Right lobe of liver (tissue), 6 donors: ENCODE data around the gene ACTRT2. TPM values are rescaled to one million over a fixed set of nuclear protein-coding genes. Genes with fewer than 3 reads are reported as not detected.

ENCODE experiments used
- ATAC-seq, 4 donors: fragments of 200-7000 bp; cut with Tn5 transposase; one replicate each; pipeline ENCODE4 v1.9.1; 2020; ENCODE audit warnings: mild to moderate bottlenecking in 4 of 4, moderate library complexity in 4 of 4
- DNase-seq, 3 donors: peaks; one replicate each; pipeline ENCODE4 v3.0.0-alpha.2; 2020
- H3K27ac ChIP-seq, 3 donors: fragments of 200-600 bp; one replicate each; pipeline ENCODE4 v1.8.0; 2022
- H3K27me3 ChIP-seq, 2 donors: fragments of 200-600 bp; one replicate each; pipeline ENCODE4 v1.8.0; 2022
- H3K36me3 ChIP-seq, 4 donors: fragments of 200-600 bp; sonication (generic) in 1 of 4; one replicate each; pipeline versions ENCODE4 v1.5.1 to v1.8.0; 2017 to 2022; ENCODE audit warnings: control low read depth in 1 of 4
- H3K4me1 ChIP-seq, 4 donors: fragments of 200-600 bp; sonication (generic) in 1 of 4; one replicate each; pipeline versions ENCODE4 v1.5.1 to v1.8.0; 2017 to 2022; ENCODE audit warnings: control low read depth in 1 of 4
- H3K4me3 ChIP-seq, 3 donors: fragments of 200-600 bp; one replicate each; pipeline ENCODE4 v1.8.0; 2022
- H3K9me3 ChIP-seq, 4 donors: fragments of 200-600 bp; sonication (generic) in 1 of 4; one replicate each; pipeline versions ENCODE4 v1.5.1 to v1.8.0; 2017 to 2022; ENCODE audit warnings: control low read depth in 1 of 4
- CTCF ChIP-seq, 4 donors: fragments of 200-600 bp in 3 of 4; fragments of 450-650 bp in 1 of 4; IDR thresholded peaks; one replicate each; pipeline versions ENCODE4 v1.5.1 to v1.8.0; 2016 to 2022; ENCODE audit warnings: antibody characterized with exemption in 4 of 4, mild to moderate bottlenecking in 2 of 4
- POLR2A ChIP-seq: fragments of 450-650 bp; IDR thresholded peaks from one replicate; pipeline ENCODE4 v1.6.1; 2017; ENCODE audit warnings: antibody characterized with exemption, mild to moderate bottlenecking
- WGBS: methylation state at CpG from one replicate; pipeline ENCODE4 v1.1.6; 2018; ENCODE audit warnings: low coverage, low lambda C conversion rate; ENCODE audit not compliant: insufficient coverage; ENCODE audit errors: missing lambda C conversion rate; 5-methylcytosine and 5-hydroxymethylcytosine counted together
- intact Hi-C, 2 donors: fragments of 100-400 bp; cut with DNase I; formaldehyde crosslinking; loops; one replicate each; pipeline versions ENCODE4 v1.11.2 to v1.14.1; 2022
- total RNA-seq, 6 experiments: library from RNA; depleted of rRNA in 2 of 6; stranded (reverse); fragments of >200 nt in 2 of 6; fragmentation: NEBNext Ultra II Directional in 3 of 6; extraction: Animal tissue kit (Norgen Biotek cat#: 25700) in 3 of 6; gene quantifications; one replicate each; pipeline versions ENCODE4 v1.1.0 to v1.2.4, GENCODE V29; 2016 to 2023
- donor health status: DM: no; HTN: yes; CAD: no.
- donor health status: DM: no; HTN: no; CAD: no.
- donor health status: DM: no; HTN: no; CAD: no.
- donor health status: DM: no; HTN: yes; CAD: no.
- donor health status: DM: no; HTN: yes; CAD: no.

Gene ACTRT2
- total RNA-seq, 6 experiments from 2014 or later, result not detected

- H3K4me1 ChIP-seq, result no peaks in the 10 kb centered on the region
- DNase-seq (peak in 2 of 3 donors; percentile 46 to 57), ATAC-seq (peak; percentile 65 to 78 (median 74))
- TF ChIP-seq CTCF (IDR thresholded peaks at IDR 0.05) (peak; percentile 41 to 80 (median 64)), POLR2A (no peak)
- H3K36me3 ChIP-seq, result no peaks in the 10 kb centered on the region
- no peaks in the 10 kb centered on the region for H3K9me3 ChIP-seq
- peaks cover 0 to 6% of the 10 kb centered on the region in 2 donors for H3K27me3 ChIP-seq
- intact Hi-C loops, result loop anchor here (5.0 kb wide), 1 partner anchor 410 kb away; no protein-coding TSS in a partner anchor
- no peak overlapping the region for H3K4me3 ChIP-seq
- H3K27ac ChIP-seq, result no peak overlapping the region
- WGBS, result 7% methylated on average over 18 of the region's 44 CpGs
Measured at GRCh38 chr1:3012456-3013291, 8.6 kb upstream of the ACTRT2 start.

DNA sequence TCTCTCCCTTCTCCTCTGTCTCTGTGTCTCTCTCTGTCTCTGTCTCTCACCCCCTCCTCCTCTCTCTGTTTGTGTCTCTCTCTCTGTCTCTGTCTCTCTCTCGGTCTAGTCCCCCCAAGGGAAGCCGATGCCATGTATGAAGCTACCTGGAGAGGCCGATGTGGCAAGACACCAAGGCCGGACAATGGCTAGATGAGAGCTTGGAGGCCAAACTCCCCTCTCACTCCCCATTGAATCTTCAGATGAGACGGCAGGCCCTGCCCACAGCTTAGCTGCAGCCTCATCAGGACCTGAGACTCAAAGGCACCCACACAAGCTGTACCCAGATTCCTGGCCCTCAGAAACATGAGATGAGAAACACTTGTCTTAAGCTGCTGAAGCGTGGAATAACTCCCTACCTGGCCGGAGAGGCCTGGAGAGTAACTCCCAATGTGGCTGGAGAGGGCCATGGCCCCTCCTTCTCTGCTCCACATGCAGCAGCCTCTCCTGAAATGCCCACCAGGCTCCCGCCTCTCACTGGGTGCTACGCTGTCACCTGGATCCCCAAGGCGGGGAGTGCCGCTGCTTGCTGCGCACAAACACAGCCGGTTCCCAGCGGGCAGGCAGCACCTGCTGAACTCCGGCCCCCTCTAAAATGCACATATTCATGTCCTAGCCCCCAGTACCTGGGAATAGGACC, 7.8 kb upstream of the ACTRT2 start:
- no peak for TF ChIP-seq POLR2A
- no peak for TF ChIP-seq CTCF (IDR thresholded peaks at IDR 0.05)
- Histone ChIP-seq H3K27ac (no peak overlapping the region), H3K27me3 (peaks cover 0 to 6% of the 10 kb centered on the region in 2 donors), H3K9me3 (no peaks in the 10 kb centered on the region), H3K36me3 (no peaks in the 10 kb centered on the region), H3K4me1 (no peaks in the 10 kb centered on the region), H3K4me3 (no peak overlapping the region)
- 44% methylated on average over 9 of the region's 15 CpGs for WGBS
- DNase-seq (no peak), ATAC-seq (no peak)
- intact Hi-C loops, result loop anchor here (5.0 kb wide), 1 partner anchor 409 kb away; no protein-coding TSS in a partner anchor

DNA sequence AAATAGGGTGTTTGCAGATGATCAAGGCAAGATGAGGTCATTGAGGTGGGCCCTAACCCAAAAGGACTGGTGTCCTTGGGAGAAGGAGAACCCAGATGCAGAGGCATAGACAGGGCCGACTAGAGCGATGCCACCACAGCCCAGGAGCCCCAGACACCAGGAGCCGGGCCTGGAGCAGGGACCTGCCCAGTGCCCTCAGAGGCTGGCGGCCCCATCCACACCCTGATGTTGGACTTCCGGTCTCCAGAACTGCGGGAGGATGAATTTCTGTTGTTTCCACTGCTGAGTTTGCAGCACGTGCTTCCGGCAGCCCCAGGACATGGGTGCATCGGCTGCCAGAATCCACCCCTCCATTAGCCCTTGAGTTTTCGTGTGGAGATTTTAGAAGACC, 7.2 kb upstream of the ACTRT2 start:
- Histone ChIP-seq H3K9me3 (no peaks in the 10 kb centered on the region), H3K27ac (no peak overlapping the region), H3K36me3 (no peaks in the 10 kb centered on the region), H3K27me3 (peaks cover 0 to 6% of the 10 kb centered on the region in 2 donors), H3K4me3 (no peak overlapping the region), H3K4me1 (no peaks in the 10 kb centered on the region)
- DNase-seq (no peak), ATAC-seq (no peak)
- WGBS, result 63% methylated on average over 3 of the region's 10 CpGs
- intact Hi-C loops, result loop anchor here (5.0 kb wide), 1 partner anchor 408 kb away; no protein-coding TSS in a partner anchor
- TF ChIP-seq POLR2A (no peak), CTCF (IDR thresholded peaks at IDR 0.05) (no peak)

DNA sequence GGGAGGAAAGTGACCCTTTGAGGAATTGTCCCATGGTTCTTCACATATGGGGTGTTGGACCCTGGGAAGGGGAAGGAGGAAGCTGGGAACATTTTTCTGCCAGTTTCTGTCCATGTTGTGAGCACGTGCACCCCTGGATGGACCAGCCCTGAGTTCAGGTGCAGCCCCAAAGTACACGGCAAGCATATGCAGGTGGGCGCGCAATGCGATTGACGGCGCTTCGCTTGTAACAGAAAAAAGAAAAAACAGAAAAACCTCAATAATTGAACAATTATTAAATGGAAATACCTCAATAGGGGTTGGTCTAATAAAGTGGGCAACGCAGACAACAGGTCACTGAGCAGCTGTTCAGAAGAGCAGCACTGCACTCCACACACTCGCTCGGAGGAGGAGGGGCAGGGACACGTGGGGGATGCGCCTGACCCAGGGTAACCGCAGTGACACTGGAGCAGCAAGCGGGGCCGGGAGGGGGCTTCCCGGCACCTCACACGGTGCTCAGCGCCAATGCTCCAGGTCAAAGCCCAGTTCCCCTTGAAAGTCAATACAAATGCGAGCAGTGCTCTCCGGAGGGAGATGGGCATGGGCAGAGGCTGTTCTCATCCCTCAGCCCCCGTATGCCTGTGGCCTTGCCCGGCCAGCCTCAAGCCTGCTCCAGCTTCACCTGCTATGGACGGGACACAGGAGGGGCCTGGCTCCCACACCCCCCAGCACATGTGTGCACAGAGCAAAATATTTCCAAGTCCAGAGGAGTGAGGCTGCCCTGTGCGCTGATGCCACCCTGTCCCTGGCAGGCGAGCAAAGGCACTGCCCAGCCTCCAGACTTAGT, 6.6 kb upstream of the ACTRT2 start:
- Histone ChIP-seq H3K36me3 (no peaks in the 10 kb centered on the region), H3K27me3 (peaks cover 0 to 6% of the 10 kb centered on the region in 2 donors), H3K4me3 (no peak overlapping the region), H3K9me3 (no peaks in the 10 kb centered on the region), H3K27ac (no peak overlapping the region), H3K4me1 (no peaks in the 10 kb centered on the region)
- intact Hi-C loops, result loop anchor here (5.0 kb wide), 2 partner anchors 398 to 408 kb away; no protein-coding TSS in a partner anchor
- DNase-seq (no peak), ATAC-seq (no peak)
- WGBS, result 52% methylated on average over 11 of the region's 26 CpGs
- no peak for TF ChIP-seq CTCF (IDR thresholded peaks at IDR 0.05)
